Stimulated activated CD4-positive, alpha-beta T cell treated with anti-CD3 and anti-CD28 coated beads, Interleukin-1b, Interleukin-23, amount 100 ng/mL, for 24 hours (primary cell): ENCODE results near the gene STPG4.
A peak's percentile ranks its signal among the peaks of the same experiment; 100 is the strongest.

Experiments used
- DNase-seq, 4 experiments: peaks; one replicate each; pipeline ENCODE4 v3.0.0-alpha.2; 2020; ENCODE audit warnings: low read depth in 4 of 4, low spot score in 1 of 4

Gene STPG4

DNA sequence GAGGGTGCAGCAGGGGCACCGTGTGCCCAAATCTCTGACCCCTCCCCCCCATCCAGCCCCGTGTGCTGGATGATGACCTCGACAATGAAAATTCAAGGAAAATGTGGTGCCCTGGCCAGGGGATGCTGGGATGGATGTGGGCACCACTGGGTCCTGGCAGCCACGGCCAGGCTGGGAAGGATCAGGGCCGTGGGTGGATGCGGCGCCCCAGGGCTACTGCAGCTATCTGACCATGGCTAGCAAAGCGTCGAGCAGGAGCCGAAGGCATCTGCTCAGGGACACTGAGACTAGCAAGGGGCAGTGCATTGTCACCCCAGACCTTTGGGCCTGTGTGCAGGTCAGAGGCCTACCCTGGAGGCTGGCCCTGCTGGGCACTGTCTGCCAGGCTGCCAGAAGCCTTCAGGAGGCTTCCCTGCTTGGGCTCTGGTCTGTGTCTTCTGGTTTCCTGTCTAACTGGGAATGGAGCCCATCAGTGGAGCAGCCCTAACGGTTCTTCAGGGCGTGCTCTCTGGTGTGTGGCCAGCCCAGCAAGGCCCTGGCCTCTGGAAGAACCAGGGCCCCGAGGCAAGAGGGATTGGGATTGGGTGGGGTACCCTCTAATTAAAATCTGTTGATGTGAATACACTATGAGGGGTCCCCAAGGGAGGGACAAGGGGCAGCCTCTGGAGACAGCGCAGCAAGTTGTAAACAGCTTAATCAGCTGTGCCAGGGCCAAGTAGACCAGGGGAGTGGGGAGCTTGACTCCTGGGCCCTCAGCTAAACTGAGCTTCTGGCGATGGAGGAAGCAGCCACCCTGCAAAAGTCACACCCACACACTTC, 98.0 kb downstream of the STPG4 start:
- no peak for DNase-seq

GRCh38 chr2:47056374-47056773, 98.7 kb downstream of the STPG4 start:
- DNase-seq, result no peak

DNA sequence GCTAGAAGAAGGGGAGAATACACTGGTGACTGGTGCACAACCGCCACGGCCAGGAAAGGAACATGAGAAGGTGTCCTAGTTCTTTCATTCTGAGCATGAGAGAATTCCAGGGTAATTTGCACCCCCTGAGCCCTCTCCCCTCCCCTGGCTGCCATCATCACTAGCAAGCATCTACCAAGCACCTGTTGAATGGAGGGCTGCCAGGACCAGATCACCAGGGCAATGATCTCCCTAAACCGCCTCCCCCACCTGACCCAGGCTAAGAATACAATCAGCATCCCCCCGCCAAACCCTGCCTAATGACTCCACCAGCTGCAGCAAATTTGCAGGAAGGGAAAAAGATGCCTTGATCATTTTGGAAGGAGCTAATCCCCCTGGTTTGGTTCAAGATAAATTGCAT, 100.2 kb downstream of the STPG4 start:
- no peak for DNase-seq

DNA sequence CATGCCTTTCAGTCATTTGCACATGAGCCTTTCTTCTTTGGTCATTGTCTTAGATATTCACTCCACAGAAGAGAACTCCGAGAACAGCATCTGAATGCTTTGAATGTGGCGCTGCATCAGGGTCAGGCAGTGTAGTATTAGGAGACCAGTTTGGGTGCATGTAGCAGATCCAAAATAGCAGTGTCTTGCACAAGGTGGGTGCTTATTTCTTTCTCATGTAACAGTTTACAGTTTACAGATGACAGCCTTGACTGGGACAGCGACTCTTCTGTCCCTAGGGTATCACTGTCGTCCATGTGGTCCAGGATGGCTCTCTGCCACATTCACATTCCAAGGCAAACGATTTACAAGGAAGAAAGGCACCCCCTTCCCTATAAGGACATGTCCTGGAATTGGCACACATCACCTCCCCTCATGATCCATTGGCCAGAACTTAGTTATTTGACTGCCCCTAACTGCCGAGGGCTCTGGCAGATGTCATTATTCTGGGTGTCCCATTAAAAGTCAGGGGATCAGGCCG, 101.0 kb downstream of the STPG4 start:
- DNase-seq, result no peak

DNA sequence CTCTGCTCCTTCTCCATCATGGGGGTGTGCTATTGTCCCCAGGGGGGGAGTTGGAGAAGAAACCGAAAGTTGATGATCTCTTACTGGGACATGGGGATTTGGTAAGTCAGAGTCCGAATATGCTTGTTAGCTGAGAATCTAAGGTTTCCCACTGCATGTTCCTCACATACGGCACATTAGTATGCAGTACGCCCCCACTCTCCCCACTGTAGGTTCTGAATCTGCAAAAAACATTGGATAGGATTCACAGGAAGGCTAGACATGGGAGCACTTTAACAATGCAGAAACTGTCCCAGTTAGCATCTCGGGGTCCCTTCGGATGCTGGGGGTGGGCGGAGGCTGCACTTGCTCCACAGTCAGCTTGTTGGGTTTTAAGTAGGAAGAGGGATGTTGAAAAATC, 102.3 kb downstream of the STPG4 start:
- no peak for DNase-seq

DNA sequence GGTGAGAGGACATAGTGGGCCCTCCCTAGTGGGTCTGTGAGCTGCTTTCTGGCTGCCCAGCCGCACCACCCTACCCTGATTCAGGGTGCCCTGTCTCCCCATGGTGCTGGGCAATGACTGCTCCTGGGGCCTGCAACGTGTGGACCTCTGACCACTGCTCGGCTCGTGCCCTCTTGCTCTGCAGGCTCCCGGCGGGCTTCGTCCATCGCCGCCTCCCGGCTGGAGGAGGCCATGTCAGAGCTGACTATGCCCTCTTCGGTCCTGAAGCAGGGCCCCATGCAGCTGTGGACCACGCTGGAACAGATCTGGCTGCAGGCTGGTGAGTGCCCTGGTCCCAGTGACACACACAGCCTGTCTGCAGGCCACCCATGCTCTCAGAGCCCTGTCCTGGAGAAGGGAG, 103.5 kb downstream of the STPG4 start:
- DNase-seq, result no peak

GRCh38 chr2:47050762-47051161, 104.3 kb downstream of the STPG4 start:
- DNase-seq, result no peak

GRCh38 chr2:47050021-47050760, 104.9 kb downstream of the STPG4 start:
- no peak for DNase-seq

DNA sequence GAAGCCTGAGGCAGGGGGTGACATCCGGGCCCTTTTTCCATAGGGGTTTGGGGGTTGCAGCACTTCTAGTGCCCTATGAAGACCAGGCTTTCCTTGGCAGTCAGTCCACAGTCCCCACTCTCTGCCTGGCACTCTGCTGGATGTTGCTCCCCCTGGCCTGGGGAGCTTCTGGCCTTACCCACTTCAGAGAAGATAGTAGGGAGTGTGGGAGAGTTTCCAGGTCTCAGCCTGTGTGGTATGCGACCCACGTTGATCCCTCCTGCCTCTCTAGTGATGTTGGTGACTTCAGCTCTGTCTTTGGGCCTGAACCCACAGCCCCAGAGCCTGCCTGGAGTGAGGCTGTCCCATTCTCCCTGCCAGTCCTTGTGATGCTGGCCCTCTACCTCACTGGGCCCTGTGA, 105.6 kb downstream of the STPG4 start:
- no peak for DNase-seq

DNA sequence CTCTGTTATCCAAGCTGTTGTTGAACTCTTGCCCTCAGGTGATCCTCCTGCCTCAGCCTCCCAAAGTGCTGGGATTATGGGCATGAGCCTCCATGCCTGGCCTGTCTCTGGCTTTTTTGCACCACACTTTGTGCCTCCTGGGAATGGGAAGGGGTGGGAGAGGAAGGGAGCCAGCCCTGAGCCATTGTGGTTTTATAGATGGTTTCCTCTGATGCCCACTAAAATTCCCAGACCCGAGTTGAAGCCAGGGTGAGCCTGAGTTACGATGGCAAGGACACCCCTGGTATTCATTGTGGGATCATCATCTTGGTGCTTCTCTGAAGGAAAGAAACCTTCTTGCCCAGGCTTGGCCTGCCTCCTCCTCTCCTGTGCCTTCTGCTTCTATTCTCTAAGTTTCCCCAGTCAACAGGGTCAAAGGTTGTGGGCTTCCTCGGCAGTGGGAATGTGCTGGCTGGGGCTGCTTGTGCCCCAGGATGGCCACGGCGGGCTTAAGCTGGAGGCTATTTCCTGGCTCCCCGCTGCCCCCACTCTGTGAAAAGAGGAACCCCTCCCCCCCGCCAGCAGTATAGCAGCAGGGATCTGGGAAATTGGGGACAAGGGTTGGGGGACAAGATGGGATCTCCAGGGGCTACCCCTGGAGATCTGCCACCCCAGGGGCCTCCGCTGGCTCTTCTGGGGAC, 106.2 kb downstream of the STPG4 start:
- no peak for DNase-seq

DNA sequence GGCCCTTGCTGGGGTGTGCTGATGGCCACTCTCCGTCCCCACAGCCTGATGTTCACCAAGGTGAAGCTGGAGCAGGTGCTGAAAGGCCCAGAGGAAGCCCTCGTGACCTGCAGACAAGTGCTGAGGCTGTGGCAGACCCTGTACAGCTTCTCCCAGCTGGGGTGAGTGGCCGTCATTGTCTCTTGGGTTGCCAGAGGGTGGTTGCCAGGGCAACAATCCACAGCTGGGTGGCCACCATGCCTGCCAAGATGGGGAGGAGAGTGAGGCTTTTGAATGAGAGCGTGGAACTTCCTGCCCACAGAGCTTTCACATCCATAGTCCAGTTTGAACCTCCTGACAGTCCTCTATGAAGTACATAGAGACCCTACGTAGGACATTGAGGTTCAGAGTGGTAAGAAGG, 108.8 kb downstream of the STPG4 start:
- no peak for DNase-seq

GRCh38 chr2:47043891-47044239, 111.2 kb downstream of the STPG4 start:
- no peak for DNase-seq

GRCh38 chr2:47043142-47043890, 111.8 kb downstream of the STPG4 start:
- no peak for DNase-seq

GRCh38 chr2:47041891-47042684, 113.0 kb downstream of the STPG4 start:
- no peak for DNase-seq

- no peak for DNase-seq
Measured at GRCh38 chr2:47041063-47041462, 114.0 kb downstream of the STPG4 start.

DNA sequence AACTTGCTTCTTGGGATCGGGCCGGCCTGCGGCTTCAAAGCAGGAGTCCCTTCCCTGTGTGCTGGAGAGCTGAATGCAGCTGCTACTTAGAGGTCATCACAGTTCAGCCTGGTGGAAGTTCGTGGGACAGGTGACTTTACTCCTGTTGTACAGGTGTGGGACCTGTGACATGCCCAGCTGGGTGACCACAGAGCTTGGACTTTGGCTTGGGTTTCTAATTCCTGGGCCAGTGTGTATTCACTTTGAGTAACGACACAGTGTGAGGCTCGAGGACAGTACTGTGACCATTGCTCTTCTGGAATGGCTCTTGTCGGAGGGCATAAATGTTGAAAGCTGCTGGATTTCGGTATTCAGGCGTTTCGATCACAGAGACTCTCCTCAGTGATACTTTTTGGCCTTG, 114.5 kb downstream of the STPG4 start:
- no peak for DNase-seq

DNA sequence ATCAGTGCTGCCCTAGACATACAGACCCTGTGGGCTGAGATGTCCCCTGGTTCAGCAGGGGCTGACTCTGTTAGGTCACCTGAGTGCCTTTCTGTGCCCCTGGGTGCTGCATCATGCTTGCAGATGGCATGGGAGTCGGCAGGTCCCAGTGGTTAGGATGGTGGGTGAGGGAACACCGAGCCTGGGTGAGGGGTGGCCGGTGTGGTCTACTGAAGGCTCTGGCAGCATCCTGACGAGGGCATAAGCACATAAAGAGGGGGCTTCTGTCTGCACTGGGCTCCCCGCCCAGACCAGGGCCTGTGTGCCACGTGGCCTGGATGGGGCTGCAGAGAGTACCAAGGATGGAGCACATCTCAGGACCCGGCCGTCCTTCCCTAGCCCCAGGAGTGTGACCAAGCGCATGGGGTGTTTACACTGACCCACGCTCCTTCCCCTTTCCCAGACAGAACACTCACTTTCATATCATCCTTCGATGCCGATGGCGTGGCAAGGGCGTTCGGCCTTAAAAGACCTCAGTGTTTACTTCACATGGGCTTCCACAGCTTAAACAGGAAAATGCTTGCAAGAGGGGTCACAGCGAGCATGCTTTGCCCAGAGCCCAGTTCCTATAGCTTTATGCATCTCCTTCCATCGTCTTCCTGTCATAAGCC, 115.1 kb downstream of the STPG4 start:
- no peak for DNase-seq

GRCh38 chr2:47039489-47039870, 115.6 kb downstream of the STPG4 start:
- no peak for DNase-seq

- DNase-seq, result peak in 1 of 4 experiments; percentile 5
Measured at GRCh38 chr2:47038656-47039488, 116.2 kb downstream of the STPG4 start.
